Neural progenitor cell (in vitro differentiated cells): ENCODE measurements around the gene UPF3B. TPM values are rescaled to one million over a fixed set of nuclear protein-coding genes. Genes with fewer than 3 reads are reported as not detected.

Source experiments
- DNase-seq: peaks from one replicate; pipeline ENCODE4 v3.0.0-alpha.2; 2016; ENCODE audit warnings: low spot score
- H2AFZ ChIP-seq: fragments of 200-600 bp; sonication (generic); replicated peaks from 2 replicates; pipeline ENCODE4 v1.6.1; 2016; ENCODE audit warnings: antibody characterized with exemption
- H3F3A ChIP-seq: fragments of 200-600 bp; sonication (generic); 2 replicates; pipeline ENCODE4 v1.6.1; 2016; ENCODE audit warnings: antibody characterized with exemption, low read depth
- H3K27ac ChIP-seq: fragments of 200-600 bp; sonication (generic); 2 replicates; pipeline ENCODE4 v1.5.1; 2016; ENCODE audit warnings: mild to moderate bottlenecking
- H3K27me3 ChIP-seq: fragments of 200-600 bp; sonication (generic); 2 replicates; pipeline ENCODE4 v1.6.1; 2016; ENCODE audit warnings: mild to moderate bottlenecking, moderate library complexity
- H3K36me3 ChIP-seq: fragments of 200-600 bp; sonication (generic); 2 replicates; pipeline ENCODE4 v1.5.1; 2016
- H3K4me1 ChIP-seq: fragments of 200-600 bp; sonication (generic); 2 replicates; pipeline ENCODE4 v1.6.1; 2016; ENCODE audit warnings: mixed run types
- H3K4me2 ChIP-seq: fragments of 200-600 bp; sonication (generic); 2 replicates; pipeline ENCODE4 v1.6.1; 2016
- H3K4me3 ChIP-seq: fragments of 200-600 bp; sonication (generic); 2 replicates; pipeline ENCODE4 v1.5.1; 2016
- H3K79me2 ChIP-seq: fragments of 200-600 bp; sonication (generic); 2 replicates; pipeline ENCODE4 v1.6.1; 2016; ENCODE audit warnings: low read depth
- H3K9ac ChIP-seq: fragments of 200-600 bp; sonication (generic); 2 replicates; pipeline ENCODE4 v1.6.1; 2016
- H3K9me3 ChIP-seq: fragments of 200-600 bp; sonication (generic); 2 replicates; pipeline ENCODE4 v1.5.1; 2016; ENCODE audit warnings: low read depth
- H4K20me1 ChIP-seq: fragments of 200-600 bp; sonication (generic); 2 replicates; pipeline ENCODE4 v1.6.1; 2016; ENCODE audit warnings: low read depth
- H3K27ac Mint-ChIP-seq: 3 replicates; pipeline ENCODE4 v1.8.0; 2021; ENCODE audit warnings: mixed read lengths
- H3K27me3 Mint-ChIP-seq: 2 replicates; pipeline ENCODE4 v1.8.0; 2022; ENCODE audit warnings: low read depth, mild to moderate bottlenecking, inconsistent platforms, moderate library complexity, mixed read lengths; ENCODE audit not compliant: insufficient read depth
- H3K36me3 Mint-ChIP-seq: 3 replicates; pipeline ENCODE4 v1.8.0; 2021; ENCODE audit warnings: mixed read lengths
- H3K4me1 Mint-ChIP-seq: 3 replicates; pipeline ENCODE4 v1.8.0; 2021; ENCODE audit warnings: mixed read lengths
- H3K4me3 Mint-ChIP-seq: 3 replicates; pipeline ENCODE4 v1.8.0; 2021; ENCODE audit warnings: mild to moderate bottlenecking, moderate library complexity, mixed read lengths
- H3K9me3 Mint-ChIP-seq: 3 replicates; pipeline ENCODE4 v1.8.0; 2020; ENCODE audit warnings: mixed read lengths
- CTCF ChIP-seq: fragments of 200-600 bp; sonication (generic); IDR thresholded peaks from 2 replicates; pipeline ENCODE4 v1.5.1; 2017; ENCODE audit warnings: antibody characterized with exemption, mild to moderate bottlenecking
- EZH2 ChIP-seq: fragments of 200-600 bp; sonication (generic); IDR thresholded peaks from 2 replicates; pipeline ENCODE4 v1.6.1; 2017; ENCODE audit warnings: antibody characterized with exemption, mild to moderate bottlenecking, moderate library complexity
- EZH2phosphoT487 ChIP-seq: fragments of 200-600 bp; sonication (generic); IDR thresholded peaks from 2 replicates; pipeline ENCODE4 v1.6.1; 2017; ENCODE audit warnings: antibody characterized with exemption
- total RNA-seq: library from RNA; depleted of rRNA; stranded (reverse); fragments of >200 nt; gene quantifications from 2 replicates; pipeline ENCODE4 v1.2.3, GENCODE V29; 2015; ENCODE audit warnings: low replicate concordance

The UPF3B gene
- total RNA-seq, 1 donor from 2014 or later, result 21.7 TPM

GRCh38 chrX:119878740-119879139 is 26.0 kb upstream of the UPF3B start:
- Histone ChIP-seq H3K27ac (no peak overlapping the region), H3K4me3 (no peak overlapping the region), H4K20me1 (no peaks in the 10 kb centered on the region), H3K4me1 (no peaks in the 10 kb centered on the region), H3K27me3 (no peaks in the 10 kb centered on the region), H3K9ac (no peak overlapping the region), H3F3A (no peaks in the 10 kb centered on the region), H3K9me3 (no peaks in the 10 kb centered on the region), H3K4me2 (no peak overlapping the region), H3K36me3 (no peaks in the 10 kb centered on the region), H3K79me2 (no peaks in the 10 kb centered on the region), H2AFZ (no peak overlapping the region)
- Mint-ChIP-seq H3K27me3 (no peaks in the 10 kb centered on the region), H3K27ac (no peak overlapping the region), H3K9me3 (peaks cover 2% of the 10 kb centered on the region), H3K4me3 (no peak overlapping the region), H3K36me3 (peaks cover 2% of the 10 kb centered on the region), H3K4me1 (no peaks in the 10 kb centered on the region)
- DNase-seq, result no peak
- TF ChIP-seq EZH2 (no peak), EZH2phosphoT487 (no peak), CTCF (no peak)

GRCh38 chrX:119871599-119872395 is 19.0 kb upstream of the UPF3B start, which contains the start of the genes NDUFA1 and RNF113A:
Gene NDUFA1, plus strand, starts transcription at chrX:119871832. Its CDS starts 80 bp downstream, at chrX:119871912.
Gene RNF113A, minus strand, starts transcription at chrX:119871733. Its CDS starts 120 bp downstream, at chrX:119871613.
- Mint-ChIP-seq H3K27ac (peak within 1 kb of the TSS; percentile 76), H3K27me3 (no peaks in the 10 kb centered on the region), H3K4me3 (peak within 1 kb of the TSS; percentile 96), H3K9me3 (peaks cover 10% of the 10 kb centered on the region), H3K4me1 (peaks cover 10% of the 10 kb centered on the region), H3K36me3 (peaks cover 2% of the 10 kb centered on the region)
- H3K4me1 ChIP-seq, result no peaks in the 10 kb centered on the region
- H3K4me3 ChIP-seq, result peak within 1 kb of the TSS; percentile 76
- H3K9me3 ChIP-seq, result no peaks in the 10 kb centered on the region
- peak within 1 kb of the TSS; percentile 77 for H3K4me2 ChIP-seq
- H3K79me2 ChIP-seq, result peaks cover 24% of the 10 kb centered on the region
- H4K20me1 ChIP-seq, result no peaks in the 10 kb centered on the region
- peak within 1 kb of the TSS; percentile 62 for H3K27ac ChIP-seq
- peak within 1 kb of the TSS; percentile 59 for H2AFZ ChIP-seq
- H3K27me3 ChIP-seq, result no peaks in the 10 kb centered on the region
- peak; percentile 84 for DNase-seq
- H3K9ac ChIP-seq, result peak within 1 kb of the TSS; percentile 50
- no peaks in the 10 kb centered on the region for H3K36me3 ChIP-seq
- TF ChIP-seq EZH2phosphoT487 (no peak), CTCF (no peak), EZH2 (no peak)
- H3F3A ChIP-seq, result peaks cover 17% of the 10 kb centered on the region

DNA sequence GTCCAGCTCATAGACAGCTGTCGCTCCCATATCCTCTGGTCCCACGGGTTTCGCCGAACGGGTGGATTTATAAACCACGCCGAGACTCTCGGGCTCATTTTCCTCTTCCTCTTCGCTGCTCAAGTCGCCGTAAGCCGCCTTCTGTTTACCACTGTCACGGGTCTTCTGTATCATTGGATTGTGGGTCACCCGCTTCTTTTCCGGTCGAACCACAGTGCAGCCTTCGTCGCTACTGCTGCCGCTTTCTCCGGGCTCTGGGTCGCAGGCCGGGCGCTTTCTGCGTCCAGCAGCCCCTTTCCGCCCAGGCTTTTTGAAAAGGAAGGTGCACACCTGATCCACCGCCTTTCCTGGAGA is 18.5 kb upstream of the UPF3B start:
- H3K4me1 Mint-ChIP-seq, result peaks cover 10% of the 10 kb centered on the region
- Histone ChIP-seq H2AFZ (peak overlapping the region; percentile 59), H3K4me2 (peak overlapping the region; percentile 77), H3K4me3 (peak overlapping the region; percentile 76), H3K27me3 (no peaks in the 10 kb centered on the region), H3K9ac (peak overlapping the region; percentile 9), H3K79me2 (peaks cover 24% of the 10 kb centered on the region), H3K36me3 (no peaks in the 10 kb centered on the region), H3K9me3 (no peaks in the 10 kb centered on the region), H3K27ac (peak overlapping the region; percentile 62), H4K20me1 (no peaks in the 10 kb centered on the region), H3F3A (peaks cover 17% of the 10 kb centered on the region), H3K4me1 (no peaks in the 10 kb centered on the region)
- no peak for TF ChIP-seq EZH2phosphoT487
- no peak for TF ChIP-seq EZH2
- no peak for TF ChIP-seq CTCF
- peaks cover 10% of the 10 kb centered on the region for H3K9me3 Mint-ChIP-seq
- H3K36me3 Mint-ChIP-seq, result peaks cover 2% of the 10 kb centered on the region
- H3K27ac Mint-ChIP-seq, result peak overlapping the region; percentile 68
- DNase-seq, result no peak
- peak overlapping the region; percentile 96 for H3K4me3 Mint-ChIP-seq
- no peaks in the 10 kb centered on the region for H3K27me3 Mint-ChIP-seq
